ENCODE measurements around the gene SPOP. TPM values are rescaled to one million over a fixed set of nuclear protein-coding genes. Genes with fewer than 3 reads are reported as not detected.
A peak's percentile ranks its signal among the peaks of the same experiment; 100 is the strongest.

Gene SPOP
- total and polyA plus RNA-seq, 2 experiments from 2014 or later: 13.9 to 18.6 TPM

DNA sequence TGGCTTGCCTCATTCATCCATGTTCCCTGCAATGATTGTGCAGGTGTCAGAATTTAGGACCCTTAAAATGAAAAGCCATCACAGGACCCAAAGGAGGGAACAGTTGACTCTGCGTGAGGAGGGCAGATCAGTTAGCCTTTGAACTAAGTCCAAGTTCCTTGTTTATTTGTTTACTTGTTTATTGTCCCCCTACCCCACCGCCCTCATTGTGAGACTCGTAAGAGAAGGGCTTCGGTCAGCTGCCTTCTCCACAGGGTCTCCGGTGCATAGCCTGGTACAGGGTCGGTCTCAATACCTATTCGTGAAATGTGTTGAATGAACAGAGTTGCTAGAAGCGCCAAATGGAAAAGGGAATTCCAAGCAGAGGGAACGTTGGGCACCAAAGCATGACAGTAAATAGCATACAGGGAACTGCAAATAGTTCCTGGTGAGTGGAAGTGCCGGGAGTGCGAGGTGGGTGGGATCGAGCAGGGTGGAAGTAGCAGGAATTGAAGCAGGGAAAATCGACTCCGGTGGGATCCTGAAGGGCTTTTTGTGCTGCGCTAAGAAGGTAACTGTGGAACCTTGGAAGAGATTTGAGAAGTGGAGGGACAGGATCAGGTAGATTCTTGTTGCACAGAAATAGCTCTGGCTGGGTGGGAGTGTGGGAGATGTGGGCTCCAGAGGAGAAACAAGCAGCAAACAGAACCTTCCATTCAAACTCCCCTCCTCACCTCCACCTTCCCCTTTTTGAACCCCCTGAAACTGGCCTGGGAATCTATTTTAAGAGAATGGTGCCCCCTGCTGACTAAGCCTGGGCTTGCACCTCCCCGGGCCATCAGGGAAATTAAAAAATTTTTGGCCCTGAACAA is 17.2 kb upstream of the SPOP start:
- no peak overlapping the region for H3K27ac Mint-ChIP-seq

DNA sequence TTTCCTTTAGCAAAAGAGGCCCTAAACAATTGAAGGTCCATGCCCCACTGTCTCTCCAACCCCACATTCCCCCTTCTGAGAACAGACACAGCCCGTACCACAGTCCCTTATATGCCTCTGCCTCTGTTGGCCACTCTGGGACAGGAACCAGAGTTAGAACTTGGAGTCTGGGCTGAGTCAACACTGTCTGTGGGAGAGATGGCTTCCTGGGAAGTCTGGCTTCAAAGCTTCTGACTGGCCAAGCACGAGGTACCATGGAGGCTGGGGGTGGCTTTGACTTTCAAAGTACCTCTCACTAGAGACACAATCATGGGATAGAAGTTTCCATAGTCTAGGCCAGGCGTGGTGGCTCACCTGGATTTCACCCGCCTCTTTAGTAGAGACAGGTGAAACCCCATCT is 14.9 kb upstream of the SPOP start:
- Histone ChIP-seq H3K27ac (ENCODE audit: low read depth) (no peak overlapping the region), H3K4me2 (no peak overlapping the region), H3K79me2 (replicated peaks; ENCODE audit: insufficient read depth) (no peaks in the 10 kb centered on the region), H3K9me2 (ENCODE audit: insufficient read depth) (no peaks in the 10 kb centered on the region), H3F3A (replicated peaks; ENCODE audit: low read depth) (no peaks in the 10 kb centered on the region), H3K36me3 (ENCODE audit: insufficient read depth) (no peaks in the 10 kb centered on the region), H3K27me3 (ENCODE audit: insufficient read depth) (no peaks in the 10 kb centered on the region), H3K4me1 (ENCODE audit: insufficient read depth) (peaks cover 4% of the 10 kb centered on the region), H4K20me1 (replicated peaks; ENCODE audit: insufficient read depth) (no peaks in the 10 kb centered on the region), H3K4me3 (no peak overlapping the region), H2AFZ (no peak overlapping the region)
- Mint-ChIP-seq H3K27ac (no peak overlapping the region), H3K4me1 (peaks cover 25% of the 10 kb centered on the region), H3K36me3 (ENCODE audit: low read depth) (no peaks in the 10 kb centered on the region), H3K9me3 (no peaks in the 10 kb centered on the region), H3K27me3 (ENCODE audit: insufficient read depth, low read depth, poor library complexity) (peaks cover 4% of the 10 kb centered on the region), H3K4me3 (no peak overlapping the region)
- ATAC-seq (no peak), DNase-seq (ENCODE audit: low spot score) (no peak)
- no peak for TF ChIP-seq EZH2 (IDR thresholded peaks at IDR 0.05; ENCODE audit: low read depth, unreplicated experiment)
- TF ChIP-seq, protein P1, sequence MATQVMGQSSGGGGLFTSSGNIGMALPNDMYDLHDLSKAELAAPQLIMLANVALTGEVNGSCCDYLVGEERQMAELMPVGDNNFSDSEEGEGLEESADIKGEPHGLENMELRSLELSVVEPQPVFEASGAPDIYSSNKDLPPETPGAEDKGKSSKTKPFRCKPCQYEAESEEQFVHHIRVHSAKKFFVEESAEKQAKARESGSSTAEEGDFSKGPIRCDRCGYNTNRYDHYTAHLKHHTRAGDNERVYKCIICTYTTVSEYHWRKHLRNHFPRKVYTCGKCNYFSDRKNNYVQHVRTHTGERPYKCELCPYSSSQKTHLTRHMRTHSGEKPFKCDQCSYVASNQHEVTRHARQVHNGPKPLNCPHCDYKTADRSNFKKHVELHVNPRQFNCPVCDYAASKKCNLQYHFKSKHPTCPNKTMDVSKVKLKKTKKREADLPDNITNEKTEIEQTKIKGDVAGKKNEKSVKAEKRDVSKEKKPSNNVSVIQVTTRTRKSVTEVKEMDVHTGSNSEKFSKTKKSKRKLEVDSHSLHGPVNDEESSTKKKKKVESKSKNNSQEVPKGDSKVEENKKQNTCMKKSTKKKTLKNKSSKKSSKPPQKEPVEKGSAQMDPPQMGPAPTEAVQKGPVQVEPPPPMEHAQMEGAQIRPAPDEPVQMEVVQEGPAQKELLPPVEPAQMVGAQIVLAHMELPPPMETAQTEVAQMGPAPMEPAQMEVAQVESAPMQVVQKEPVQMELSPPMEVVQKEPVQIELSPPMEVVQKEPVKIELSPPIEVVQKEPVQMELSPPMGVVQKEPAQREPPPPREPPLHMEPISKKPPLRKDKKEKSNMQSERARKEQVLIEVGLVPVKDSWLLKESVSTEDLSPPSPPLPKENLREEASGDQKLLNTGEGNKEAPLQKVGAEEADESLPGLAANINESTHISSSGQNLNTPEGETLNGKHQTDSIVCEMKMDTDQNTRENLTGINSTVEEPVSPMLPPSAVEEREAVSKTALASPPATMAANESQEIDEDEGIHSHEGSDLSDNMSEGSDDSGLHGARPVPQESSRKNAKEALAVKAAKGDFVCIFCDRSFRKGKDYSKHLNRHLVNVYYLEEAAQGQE (IDR thresholded peaks at IDR 0.05; ENCODE audit: unreplicated experiment): no peak
- TF ChIP-seq ZNF114 (CRISPR knock-in tag; IDR thresholded peaks at IDR 0.05): no peak
- TF ChIP-seq, protein P2, sequence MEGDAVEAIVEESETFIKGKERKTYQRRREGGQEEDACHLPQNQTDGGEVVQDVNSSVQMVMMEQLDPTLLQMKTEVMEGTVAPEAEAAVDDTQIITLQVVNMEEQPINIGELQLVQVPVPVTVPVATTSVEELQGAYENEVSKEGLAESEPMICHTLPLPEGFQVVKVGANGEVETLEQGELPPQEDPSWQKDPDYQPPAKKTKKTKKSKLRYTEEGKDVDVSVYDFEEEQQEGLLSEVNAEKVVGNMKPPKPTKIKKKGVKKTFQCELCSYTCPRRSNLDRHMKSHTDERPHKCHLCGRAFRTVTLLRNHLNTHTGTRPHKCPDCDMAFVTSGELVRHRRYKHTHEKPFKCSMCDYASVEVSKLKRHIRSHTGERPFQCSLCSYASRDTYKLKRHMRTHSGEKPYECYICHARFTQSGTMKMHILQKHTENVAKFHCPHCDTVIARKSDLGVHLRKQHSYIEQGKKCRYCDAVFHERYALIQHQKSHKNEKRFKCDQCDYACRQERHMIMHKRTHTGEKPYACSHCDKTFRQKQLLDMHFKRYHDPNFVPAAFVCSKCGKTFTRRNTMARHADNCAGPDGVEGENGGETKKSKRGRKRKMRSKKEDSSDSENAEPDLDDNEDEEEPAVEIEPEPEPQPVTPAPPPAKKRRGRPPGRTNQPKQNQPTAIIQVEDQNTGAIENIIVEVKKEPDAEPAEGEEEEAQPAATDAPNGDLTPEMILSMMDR (conservative IDR thresholded peaks at IDR 0.05; ENCODE audit: low read depth in 2 of 2): no peak

More for the DNA sequence above, 17.2 kb upstream of the SPOP start:
- no peaks in the 10 kb centered on the region for H3K27me3 ChIP-seq (ENCODE audit: insufficient read depth)
- H3K4me1 ChIP-seq (ENCODE audit: insufficient read depth): no peaks in the 10 kb centered on the region
- no peak overlapping the region for H3K27ac ChIP-seq (ENCODE audit: low read depth)
- 0 out of 2 replicates have a peak overlapping the region, but pooled peaks have one; percentile 22 for H3K4me3 ChIP-seq
- H3K9me3 Mint-ChIP-seq: no peaks in the 10 kb centered on the region
- TF ChIP-seq JUNB (IDR thresholded peaks at IDR 0.05; ENCODE audit: unreplicated experiment): no peak
- TF ChIP-seq, protein P2 (conservative IDR thresholded peaks at IDR 0.05; ENCODE audit: low read depth in 2 of 2): peak; percentile 85 to 99
- H3F3A ChIP-seq (replicated peaks; ENCODE audit: low read depth): no peaks in the 10 kb centered on the region
- no peaks in the 10 kb centered on the region for H3K79me2 ChIP-seq (replicated peaks; ENCODE audit: insufficient read depth)
- no peaks in the 10 kb centered on the region for H3K36me3 ChIP-seq (ENCODE audit: insufficient read depth)
- peaks cover 15% of the 10 kb centered on the region for H3K4me1 Mint-ChIP-seq
- peak overlapping the region; percentile 90 for H2AFZ ChIP-seq
- H3K27me3 Mint-ChIP-seq (ENCODE audit: insufficient read depth, low read depth, poor library complexity): peaks cover 7% of the 10 kb centered on the region
- H3K4me2 ChIP-seq: peak overlapping the region; percentile 58; the same call in 1 of the 2 replicates
- ATAC-seq (peak; percentile 57), DNase-seq (ENCODE audit: low spot score) (peak; percentile 75)
- no peaks in the 10 kb centered on the region for H3K9me2 ChIP-seq (ENCODE audit: insufficient read depth)
- 0 out of 3 replicates have a peak, but pooled peaks cover 4% of the 10 kb centered on the region for H3K36me3 Mint-ChIP-seq (ENCODE audit: low read depth)
- peak overlapping the region; percentile 13; the same call in 2 of the 3 replicates for H3K4me3 Mint-ChIP-seq
- H4K20me1 ChIP-seq (replicated peaks; ENCODE audit: insufficient read depth): no peaks in the 10 kb centered on the region

Measured in GM23338 (cell line).